Skeletal muscle tissue (tissue), 4 donors: ENCODE data around the gene HK2. TPM values are rescaled to one million over a fixed set of nuclear protein-coding genes. Genes with fewer than 3 reads are reported as not detected.

Source experiments
- H3K27ac ChIP-seq: one replicate; pipeline ENCODE4 v1.7.0; 2013; ENCODE audit warnings: mild to moderate bottlenecking, low read depth, low read length, inconsistent platforms
- H3K27me3 ChIP-seq, 3 donors: one replicate each; pipeline ENCODE4 v1.7.0; 2013; ENCODE audit warnings: low read length in 3 of 3; ENCODE audit not compliant: control insufficient read depth in 3 of 3, insufficient read depth in 3 of 3
- H3K36me3 ChIP-seq, 3 donors: one replicate each; pipeline ENCODE4 v1.7.0; 2013; ENCODE audit warnings: low read length in 3 of 3; ENCODE audit not compliant: control insufficient read depth in 3 of 3, insufficient read depth in 3 of 3
- H3K4me1 ChIP-seq, 3 donors: one replicate each; pipeline ENCODE4 v1.7.0; 2013; ENCODE audit warnings: low read length in 3 of 3, mild to moderate bottlenecking in 3 of 3; ENCODE audit not compliant: control insufficient read depth in 3 of 3, insufficient read depth in 3 of 3
- H3K4me3 ChIP-seq, 3 donors: one replicate each; pipeline ENCODE4 v1.7.0; 2013; ENCODE audit warnings: low read length in 3 of 3
- H3K9ac ChIP-seq, 3 donors: one replicate each; pipeline ENCODE4 v1.7.0; 2013; ENCODE audit warnings: low read length in 3 of 3, mild to moderate bottlenecking in 3 of 3, moderate library complexity in 2 of 3, low read depth in 1 of 3
- H3K9me3 ChIP-seq, 3 donors: one replicate each; pipeline ENCODE4 v1.7.0; 2013; ENCODE audit warnings: low read length in 3 of 3; ENCODE audit not compliant: control insufficient read depth in 3 of 3
- total RNA-seq: library from RNA; depleted of rRNA; stranded (reverse); fragments of >200 nt; gene quantifications from one replicate; pipeline ENCODE4 v1.2.3, GENCODE V29; 2014
- donor health status: Osteomylitis.

The HK2 gene
- total RNA-seq, 1 donor from 2014 or later: 5.7 TPM

GRCh38 chr2:74924463-74925265 is 90.7 kb downstream of the HK2 start:
- Histone ChIP-seq H3K36me3 (no peaks in the 10 kb centered on the region), H3K4me1 (peaks cover 0 to 4% (median 3%) of the 10 kb centered on the region in 3 donors), H3K27ac (no peak overlapping the region), H3K4me3 (no peak overlapping the region), H3K9me3 (no peaks in the 10 kb centered on the region), H3K27me3 (peaks cover 0 to 5% (median 0%) of the 10 kb centered on the region in 3 donors), H3K9ac (no peak overlapping the region)

DNA sequence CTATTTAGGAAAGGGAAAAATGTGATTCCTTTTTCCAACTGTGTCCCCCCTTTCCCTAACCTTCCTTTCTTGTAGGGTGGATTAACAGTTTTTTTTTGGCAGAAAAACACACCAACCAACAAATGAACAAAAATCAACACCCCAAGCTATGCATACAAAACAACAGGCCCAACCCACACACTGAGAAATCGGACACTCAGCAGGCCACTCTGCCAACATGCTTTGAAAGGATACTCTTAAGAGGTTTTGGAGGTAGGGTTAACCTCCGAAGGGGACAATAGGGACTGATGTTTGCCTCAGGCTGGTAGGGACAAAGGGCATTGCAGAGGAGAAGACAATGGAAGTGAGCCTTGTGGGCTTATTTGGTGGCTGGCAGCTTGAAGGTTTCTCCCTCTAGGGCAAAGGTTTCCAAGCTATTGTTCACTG is 91.4 kb downstream of the HK2 start:
- no peak overlapping the region for H3K9ac ChIP-seq

DNA sequence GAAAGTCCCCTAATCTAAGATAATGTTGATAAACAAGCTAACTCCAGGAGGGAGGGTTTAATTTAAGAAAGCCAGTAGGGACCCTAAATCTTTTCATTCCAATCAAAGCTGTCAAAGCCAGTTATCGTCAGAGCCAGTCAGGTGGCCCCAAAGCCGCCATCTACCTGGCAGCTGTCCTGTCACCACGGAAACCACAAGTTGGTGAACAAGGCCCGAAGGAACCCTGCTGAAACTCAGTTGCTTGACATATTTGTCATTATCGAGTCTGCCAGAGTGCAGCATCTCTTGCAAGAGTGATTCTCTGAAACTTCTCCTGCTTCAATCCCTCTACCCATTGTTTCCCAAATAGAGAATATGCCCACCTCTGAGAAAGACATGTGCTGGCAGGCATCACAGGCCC is 93.7 kb downstream of the HK2 start:
- H3K27ac ChIP-seq: no peak overlapping the region
- H3K4me1 ChIP-seq: no peaks in the 10 kb centered on the region
- H3K36me3 ChIP-seq: peaks cover 0 to 4% (median 3%) of the 10 kb centered on the region in 3 donors

More for the DNA sequence above, 91.4 kb downstream of the HK2 start:
- no peak overlapping the region for H3K27ac ChIP-seq
- no peak overlapping the region for H3K4me3 ChIP-seq
- no peaks in the 10 kb centered on the region for H3K36me3 ChIP-seq
- H3K4me1 ChIP-seq: no peaks in the 10 kb centered on the region
- H3K27me3 ChIP-seq: peaks cover 0 to 5% (median 0%) of the 10 kb centered on the region in 3 donors
- no peaks in the 10 kb centered on the region for H3K9me3 ChIP-seq

GRCh38 chr2:74930811-74931486 is 97.0 kb downstream of the HK2 start:
- no peaks in the 10 kb centered on the region for H3K9me3 ChIP-seq
- H3K9ac ChIP-seq: no peak overlapping the region
- H3K4me1 ChIP-seq: no peaks in the 10 kb centered on the region
- no peaks in the 10 kb centered on the region for H3K27me3 ChIP-seq
- H3K27ac ChIP-seq: no peak overlapping the region
- H3K36me3 ChIP-seq: peaks cover 0 to 4% (median 3%) of the 10 kb centered on the region in 3 donors
- H3K4me3 ChIP-seq: no peak overlapping the region

More for the DNA sequence above, 93.7 kb downstream of the HK2 start:
- no peak overlapping the region for H3K4me3 ChIP-seq
- H3K27me3 ChIP-seq: no peaks in the 10 kb centered on the region
- no peaks in the 10 kb centered on the region for H3K9me3 ChIP-seq
- no peak overlapping the region for H3K9ac ChIP-seq

DNA sequence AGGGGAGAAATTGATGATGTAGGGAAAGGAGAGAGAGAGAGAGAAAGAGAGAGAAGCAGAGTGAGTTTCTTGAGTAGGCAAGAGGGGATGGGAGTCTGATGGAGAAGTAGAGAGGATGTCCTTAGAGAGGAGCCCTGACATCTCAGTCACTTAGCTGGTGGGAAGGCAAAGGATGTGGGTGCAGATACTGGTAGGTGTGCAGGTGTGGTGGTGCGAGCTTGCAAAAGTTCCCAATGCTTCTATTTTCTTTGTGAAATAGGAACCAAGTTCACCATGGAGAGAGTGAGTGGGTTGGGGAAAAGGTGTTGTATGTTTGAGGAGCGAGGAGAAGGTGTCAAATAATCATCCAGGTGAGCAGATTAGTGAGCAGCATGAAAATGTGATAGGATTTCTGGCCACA is 98.0 kb downstream of the HK2 start:
- H3K4me3 ChIP-seq: no peak overlapping the region
- no peak overlapping the region for H3K9ac ChIP-seq
- H3K27me3 ChIP-seq: no peaks in the 10 kb centered on the region
- H3K9me3 ChIP-seq: no peaks in the 10 kb centered on the region
- peaks cover 0 to 4% (median 3%) of the 10 kb centered on the region in 3 donors for H3K36me3 ChIP-seq
- H3K4me1 ChIP-seq: no peaks in the 10 kb centered on the region
- no peak overlapping the region for H3K27ac ChIP-seq

DNA sequence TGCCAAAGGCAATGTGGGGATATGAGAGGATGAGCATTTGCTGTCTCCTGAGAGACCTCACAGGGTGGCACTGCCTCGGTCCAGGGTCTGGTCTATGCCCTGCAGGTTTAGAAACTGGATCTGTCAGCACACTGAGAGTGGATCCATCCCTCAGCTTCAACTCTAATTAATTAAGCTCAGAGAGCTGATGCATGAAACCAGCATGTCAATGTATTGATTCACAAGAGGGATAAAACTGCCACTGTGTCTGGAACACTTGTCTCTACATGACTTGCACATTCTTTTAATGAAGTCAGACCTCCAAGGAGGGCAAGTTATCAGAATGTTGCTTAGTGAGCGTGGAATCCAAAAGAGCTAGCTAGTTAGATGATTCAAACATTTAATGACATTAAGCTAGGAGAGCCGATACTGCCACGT is 102.1 kb downstream of the HK2 start:
- Histone ChIP-seq H3K4me1 (no peaks in the 10 kb centered on the region), H3K9me3 (no peaks in the 10 kb centered on the region), H3K27me3 (no peaks in the 10 kb centered on the region), H3K9ac (no peak overlapping the region), H3K36me3 (no peaks in the 10 kb centered on the region), H3K4me3 (no peak overlapping the region), H3K27ac (no peak overlapping the region)

- Histone ChIP-seq H3K27me3 (no peaks in the 10 kb centered on the region), H3K4me1 (no peaks in the 10 kb centered on the region), H3K36me3 (no peaks in the 10 kb centered on the region), H3K27ac (no peak overlapping the region), H3K9me3 (no peaks in the 10 kb centered on the region), H3K4me3 (no peak overlapping the region), H3K9ac (no peak overlapping the region)
These were observed 103.4 kb downstream of the HK2 start for GRCh38 chr2:74937221-74937880.

DNA sequence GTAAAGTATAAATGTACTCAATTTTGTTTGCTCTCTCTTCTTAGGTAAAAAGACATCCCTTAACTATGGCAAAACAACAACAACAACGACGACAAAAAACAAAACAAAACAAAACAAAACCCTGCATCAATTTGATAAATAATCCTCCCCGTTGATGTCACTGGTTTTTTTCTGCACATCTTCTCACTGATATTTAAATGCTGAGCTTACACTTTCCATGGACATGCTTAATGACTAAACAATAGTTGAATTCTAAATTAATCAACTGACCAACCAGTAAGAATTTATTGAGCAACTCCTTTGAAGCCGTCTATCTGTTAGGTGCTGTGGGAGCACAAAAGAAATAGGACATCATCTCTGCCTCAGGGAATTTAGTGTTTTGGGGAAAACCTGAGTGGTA is 104.3 kb downstream of the HK2 start:
- H3K4me1 ChIP-seq: no peaks in the 10 kb centered on the region
- H3K27me3 ChIP-seq: no peaks in the 10 kb centered on the region
- H3K36me3 ChIP-seq: no peaks in the 10 kb centered on the region
- no peak overlapping the region for H3K27ac ChIP-seq
- H3K9me3 ChIP-seq: no peaks in the 10 kb centered on the region
- H3K4me3 ChIP-seq: no peak overlapping the region
- H3K9ac ChIP-seq: no peak overlapping the region

DNA sequence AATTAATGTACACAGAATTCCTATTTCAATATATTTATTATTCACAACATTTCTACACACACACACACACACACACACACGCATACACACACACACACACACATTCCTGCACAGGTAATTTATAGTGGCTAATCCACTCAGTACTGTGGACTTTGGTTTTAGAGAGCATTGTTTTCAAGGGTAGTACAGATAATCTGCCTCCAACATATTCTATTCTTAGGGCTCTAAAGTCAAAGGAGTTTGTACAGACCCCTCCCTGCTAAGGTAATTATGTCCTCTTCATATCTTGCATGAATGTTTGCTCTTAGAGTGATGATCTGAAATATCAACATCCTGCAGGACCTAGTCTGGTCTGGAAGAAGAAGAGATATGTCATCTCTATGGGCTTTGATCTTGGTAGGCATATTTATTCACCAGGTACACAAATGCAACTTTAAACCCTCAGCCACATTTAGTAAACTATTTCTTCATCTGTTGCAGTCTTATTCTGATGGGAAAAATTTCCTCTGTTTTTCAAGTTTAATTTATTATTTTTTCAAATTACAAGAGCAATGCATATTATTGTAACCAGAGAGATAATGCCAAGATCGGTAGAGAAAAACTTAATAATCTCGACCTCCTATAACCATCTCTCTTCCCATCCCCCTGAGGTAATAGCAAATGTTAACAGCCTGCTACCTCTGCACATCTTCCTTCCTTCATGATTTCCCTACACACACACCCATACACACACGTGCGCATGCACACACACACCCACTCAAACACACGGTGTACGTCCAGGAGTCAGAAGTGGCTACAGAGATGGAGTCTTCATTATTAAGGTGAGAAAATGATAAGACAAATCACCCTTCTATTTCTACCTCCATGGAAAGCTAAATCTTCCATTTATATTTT is 106.2 kb downstream of the HK2 start:
- no peaks in the 10 kb centered on the region for H3K27me3 ChIP-seq
- H3K9me3 ChIP-seq: no peaks in the 10 kb centered on the region
- H3K4me3 ChIP-seq: no peak overlapping the region
- no peak overlapping the region for H3K9ac ChIP-seq
- H3K36me3 ChIP-seq: no peaks in the 10 kb centered on the region
- H3K4me1 ChIP-seq: no peaks in the 10 kb centered on the region
- no peak overlapping the region for H3K27ac ChIP-seq
